ENCODE results near the gene CNN2. TPM values are rescaled to one million over a fixed set of nuclear protein-coding genes. Genes with fewer than 3 reads are reported as not detected.
A peak's percentile ranks its signal among the peaks of the same experiment; 100 is the strongest.

The CNN2 gene
- total RNA-seq, 4 donors from 2014 or later: 39.6 to 75.4 (median 60.8) TPM

DNA sequence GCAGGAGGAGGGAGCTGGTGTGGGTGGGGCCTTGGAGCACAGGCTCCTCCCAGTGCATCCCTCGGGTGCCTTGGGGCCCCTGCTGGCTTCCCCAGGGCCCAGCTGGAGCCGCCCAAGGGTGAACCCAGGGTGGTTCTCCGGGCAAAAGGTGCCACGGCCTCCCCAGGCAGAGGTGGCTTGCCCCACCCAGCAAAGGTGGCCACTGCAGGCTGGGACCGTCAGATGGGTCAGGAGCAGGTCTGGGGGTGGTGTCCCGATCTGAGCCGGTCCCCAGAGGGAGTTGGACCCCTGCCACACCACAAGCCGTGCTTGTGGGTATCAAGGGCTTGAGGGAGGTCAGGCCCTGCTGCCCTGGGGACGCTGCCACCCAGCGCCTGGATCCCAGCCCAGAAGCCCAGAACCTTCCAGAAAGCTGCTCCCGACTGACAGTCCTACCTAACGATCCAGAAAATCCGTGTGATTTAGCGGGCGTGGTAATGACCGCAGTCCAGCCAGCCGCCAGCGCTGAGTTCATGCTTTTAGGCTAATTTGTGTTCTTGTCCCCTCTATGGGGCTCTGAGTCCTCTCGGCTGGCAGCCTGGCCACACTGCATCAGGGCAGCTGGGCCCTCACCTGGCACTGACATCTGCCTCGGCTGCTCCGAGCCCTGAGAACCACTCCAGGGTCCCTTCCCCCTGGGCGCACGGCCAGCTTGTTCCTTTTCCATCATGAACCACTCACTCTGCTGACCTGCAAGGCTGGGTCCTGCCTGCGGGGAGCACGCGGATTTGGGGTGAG, 31.2 kb upstream of the CNN2 start:
- no peak for ATAC-seq (ENCODE audit: low FRiP score)
- DNase-seq (ENCODE audit: low spot score): no peak
- TF ChIP-seq CTCF (IDR thresholded peaks at IDR 0.05): no peak

DNA sequence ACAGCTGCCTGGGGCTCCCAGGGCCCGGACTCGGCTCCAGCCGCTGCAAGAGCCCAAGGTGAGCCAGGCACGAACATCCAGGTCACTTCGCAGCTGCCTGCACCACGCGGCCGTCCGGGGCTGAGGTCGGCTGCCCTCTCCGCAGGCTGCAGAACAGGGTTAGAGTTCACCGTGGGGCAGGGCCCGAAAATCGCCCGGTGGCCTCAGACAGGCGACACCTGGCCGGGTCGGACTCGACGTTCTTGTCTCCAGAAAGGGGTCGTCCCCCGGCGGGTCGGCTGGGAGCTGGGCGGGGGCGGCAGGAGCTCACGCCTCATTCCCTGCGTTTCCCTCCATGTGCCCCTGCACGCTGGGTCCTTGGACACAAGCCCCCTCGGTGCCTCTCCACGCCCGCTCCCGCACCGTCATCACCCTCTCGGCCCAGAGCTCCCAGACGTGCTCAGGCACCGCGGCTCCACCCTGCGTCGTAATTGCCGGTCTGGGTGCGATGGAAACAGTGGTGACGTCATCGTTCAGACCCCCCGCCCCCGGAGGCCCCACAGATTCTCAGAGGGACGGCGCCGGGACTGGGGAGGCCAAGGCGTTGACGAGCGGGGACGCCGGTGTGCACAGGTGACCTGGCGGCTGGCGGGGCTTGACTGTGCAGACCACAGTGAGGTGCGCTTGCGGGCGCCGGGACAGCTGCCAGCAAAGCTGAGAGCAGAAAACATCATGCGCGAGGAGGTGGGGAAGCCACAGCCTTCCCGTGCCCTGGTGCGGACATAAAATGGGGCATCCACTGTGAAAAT, 30.2 kb upstream of the CNN2 start:
- ATAC-seq (ENCODE audit: low FRiP score): no peak
- no peak for DNase-seq (ENCODE audit: low spot score)
- no peak for TF ChIP-seq CTCF (IDR thresholded peaks at IDR 0.05)

GRCh38 chr19:998064-998463, 28.3 kb upstream of the CNN2 start:
- ATAC-seq (ENCODE audit: low FRiP score) (no peak), DNase-seq (ENCODE audit: low spot score) (no peak)
- no peak for TF ChIP-seq CTCF (IDR thresholded peaks at IDR 0.05)

DNA sequence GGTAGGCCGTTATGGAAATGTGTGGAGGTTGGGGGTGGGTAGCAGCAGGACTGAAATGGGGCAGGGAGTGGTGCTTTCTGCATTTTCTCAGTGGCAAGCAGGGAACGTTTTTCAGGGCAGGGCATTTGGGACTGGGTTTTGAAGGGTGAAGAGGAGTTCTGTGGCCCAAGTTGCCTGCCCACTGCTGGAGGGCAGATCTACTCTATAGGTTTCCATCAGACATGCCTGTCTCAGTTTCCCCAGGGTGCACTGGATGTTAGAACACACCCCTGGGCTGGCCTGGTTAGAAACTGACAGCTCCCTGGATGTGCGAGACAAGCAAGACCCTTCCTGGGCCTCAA, 27.1 kb upstream of the CNN2 start:
- ATAC-seq (ENCODE audit: low FRiP score) (no peak), DNase-seq (ENCODE audit: low spot score) (no peak)
- no peak for TF ChIP-seq CTCF (IDR thresholded peaks at IDR 0.05)

DNA sequence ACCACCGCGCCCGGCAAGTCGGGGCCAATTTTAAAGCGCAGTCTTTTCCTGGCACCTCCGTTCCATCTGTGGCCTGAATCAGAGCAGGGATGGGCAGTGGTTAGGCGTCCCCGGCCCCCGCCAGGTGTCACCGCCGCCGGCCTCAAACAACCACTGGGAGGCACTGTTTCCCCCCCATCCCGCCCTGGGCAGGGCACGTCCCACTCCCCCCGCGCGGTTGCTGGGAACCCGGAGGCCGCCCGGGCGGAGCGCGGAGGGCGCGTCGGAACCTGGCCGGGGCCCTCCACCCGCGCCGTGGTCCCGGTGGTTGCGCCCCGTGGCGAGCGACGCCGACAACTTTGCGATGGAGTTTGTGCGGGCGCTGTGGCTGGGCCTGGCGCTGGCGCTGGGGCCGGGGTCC, 26.3 kb upstream of the CNN2 start, which contains the start of gene GRIN3B:
GRIN3B (plus strand) TSS at position 325 of the 400 bp plus-strand sequence; CDS start at position 344, 19 bp downstream.
- DNase-seq (ENCODE audit: low spot score) (no peak), ATAC-seq (ENCODE audit: low FRiP score) (peak; percentile 27)
- no peak for TF ChIP-seq CTCF (IDR thresholded peaks at IDR 0.05)

- ATAC-seq (ENCODE audit: low FRiP score) (no peak), DNase-seq (ENCODE audit: low spot score) (no peak)
- no peak for TF ChIP-seq CTCF (IDR thresholded peaks at IDR 0.05)
These were observed 25.5 kb upstream of the CNN2 start for GRCh38 chr19:1000591-1001537.

Measured in omental fat pad (tissue), 4 donors.